Kasumi-1 (cell line): ENCODE measurements around the gene DLL4.
A peak's percentile ranks its signal among the peaks of the same experiment; 100 is the strongest.

Experiments used
- DNase-seq, 2 experiments: peaks; one replicate each; lab custom pipeline; 2025; lab: John Stamatoyannopoulos, UW

The DLL4 gene

GRCh38 chr15:40928821-40929659 lies at the start of gene DLL4:
Gene DLL4, plus strand, starts transcription at chr15:40929340. Its CDS starts 329 bp downstream, at chr15:40929669.
- DNase-seq, result peak; percentile 27 to 56

- no peak for DNase-seq
These were observed 49.5 kb upstream of the DLL4 start for GRCh38 chr15:40879609-40880008.

GRCh38 chr15:40881351-40881750 lies 47.8 kb upstream of the DLL4 start:
- DNase-seq, result no peak

GRCh38 chr15:40886586-40886985 lies 42.6 kb upstream of the DLL4 start:
- DNase-seq, result no peak

GRCh38 chr15:40889112-40889511 lies 40.0 kb upstream of the DLL4 start:
- DNase-seq, result no peak

GRCh38 chr15:40891138-40891537 lies 38.0 kb upstream of the DLL4 start:
- DNase-seq, result no peak

- peak; percentile 14 to 48 for DNase-seq
These were observed 37.2 kb upstream of the DLL4 start for GRCh38 chr15:40891810-40892446.

- DNase-seq, result no peak
These were observed 36.6 kb upstream of the DLL4 start for GRCh38 chr15:40892447-40893012.

- no peak for DNase-seq
These were observed 36.0 kb upstream of the DLL4 start for GRCh38 chr15:40893019-40893670.

GRCh38 chr15:40893733-40894680 lies 35.1 kb upstream of the DLL4 start, which contains the start of gene VPS18:
Gene VPS18, plus strand, starts transcription at chr15:40894450. Its CDS starts 319 bp downstream, at chr15:40894769.
- DNase-seq, result peak; percentile 99

- DNase-seq, result peak; percentile 91 to 97
These were observed 34.3 kb upstream of the DLL4 start for GRCh38 chr15:40894681-40895448.

GRCh38 chr15:40899536-40900207 lies 29.5 kb upstream of the DLL4 start:
- DNase-seq, result no peak

- no peak for DNase-seq
These were observed 28.7 kb upstream of the DLL4 start for GRCh38 chr15:40900256-40901052.

GRCh38 chr15:40901053-40901443 lies 28.1 kb upstream of the DLL4 start:
- DNase-seq, result no peak

GRCh38 chr15:40902605-40903561 lies 26.3 kb upstream of the DLL4 start:
- peak; percentile 99 to 100 for DNase-seq

GRCh38 chr15:40904552-40905201 lies 24.5 kb upstream of the DLL4 start:
- DNase-seq, result no peak
